ENCODE data around the gene RFC2.
"Not testable (repeated sequence)": the region's sequence is repeated elsewhere in the genome, so short reads cannot be mapped to it uniquely, and the experiment has no call there.

Gene RFC2

DNA sequence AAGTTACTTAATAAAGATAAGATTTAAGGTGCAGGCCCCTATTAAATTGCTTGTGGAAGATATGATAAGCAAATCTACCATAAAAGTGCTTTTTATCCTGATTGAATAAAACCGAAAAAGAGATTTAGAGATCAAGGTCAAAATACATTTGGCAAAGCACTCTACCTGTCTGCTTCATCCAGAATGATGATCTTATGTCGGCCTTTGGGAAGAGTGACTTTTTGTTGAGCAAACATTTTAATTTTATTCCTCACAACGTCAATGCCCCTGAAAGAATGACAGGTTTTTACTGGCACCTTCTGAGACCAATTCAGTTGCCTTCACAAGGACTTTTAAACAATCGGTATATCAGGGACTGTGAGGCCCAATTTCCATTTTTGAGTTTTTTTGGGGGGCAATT lies 7.7 kb downstream of the RFC2 start:
- no peak for DNase-seq

DNA sequence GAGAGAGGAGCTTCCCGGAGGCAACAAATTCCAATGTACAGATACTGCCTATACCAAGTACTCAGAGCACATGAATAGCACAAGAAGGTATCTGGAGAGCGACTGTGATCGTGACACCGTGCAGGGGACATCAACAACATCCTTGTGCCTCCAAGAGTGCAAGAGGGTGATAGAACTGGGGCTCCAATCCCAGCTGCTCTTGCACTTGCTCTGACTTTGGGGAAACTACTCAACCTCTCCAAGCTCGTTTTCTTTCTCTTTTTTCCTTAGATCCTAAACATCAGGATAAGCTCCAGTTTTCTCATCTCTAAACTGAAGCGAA lies 12.1 kb downstream of the RFC2 start:
- DNase-seq: no peak

DNA sequence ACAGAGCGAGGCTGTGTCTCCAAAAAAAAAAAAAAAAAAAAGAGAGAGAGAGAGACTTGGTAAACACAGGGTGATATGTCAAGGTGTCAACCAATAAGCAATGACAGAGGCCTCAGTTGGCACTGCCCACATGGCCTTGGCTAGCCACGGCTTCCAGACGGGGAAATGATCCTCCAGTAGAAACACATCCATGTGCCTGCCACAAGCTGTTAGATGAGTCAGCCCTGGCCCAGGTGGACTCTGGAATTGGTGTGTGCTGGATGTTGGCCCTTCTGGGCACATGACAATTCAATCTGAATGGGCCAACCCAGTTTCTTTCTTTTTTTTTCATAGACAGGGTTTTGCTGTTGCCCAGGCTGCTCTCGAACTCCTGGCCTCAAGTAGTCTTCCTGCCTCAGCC lies 13.7 kb downstream of the RFC2 start:
- no peak for DNase-seq

DNA sequence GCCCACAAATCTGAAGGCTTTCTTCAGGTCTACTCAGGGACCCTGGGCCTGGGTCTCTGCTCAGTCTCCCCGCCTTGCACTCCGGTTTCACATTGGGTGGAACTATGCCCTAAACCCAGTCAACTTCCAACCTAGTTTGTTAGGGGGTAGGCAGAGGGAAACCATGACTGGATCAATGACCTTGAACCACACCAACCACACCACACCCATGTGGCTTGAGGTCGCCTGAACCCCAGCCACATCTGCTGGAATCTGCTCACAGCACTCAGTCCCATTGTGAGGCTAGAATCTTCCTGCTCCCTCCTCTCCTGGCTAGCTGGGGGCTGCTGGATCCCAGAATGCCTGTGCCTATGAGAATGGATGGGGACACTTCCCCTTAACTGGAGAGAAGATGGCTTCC lies 17.9 kb downstream of the RFC2 start:
- no peak for DNase-seq

DNA sequence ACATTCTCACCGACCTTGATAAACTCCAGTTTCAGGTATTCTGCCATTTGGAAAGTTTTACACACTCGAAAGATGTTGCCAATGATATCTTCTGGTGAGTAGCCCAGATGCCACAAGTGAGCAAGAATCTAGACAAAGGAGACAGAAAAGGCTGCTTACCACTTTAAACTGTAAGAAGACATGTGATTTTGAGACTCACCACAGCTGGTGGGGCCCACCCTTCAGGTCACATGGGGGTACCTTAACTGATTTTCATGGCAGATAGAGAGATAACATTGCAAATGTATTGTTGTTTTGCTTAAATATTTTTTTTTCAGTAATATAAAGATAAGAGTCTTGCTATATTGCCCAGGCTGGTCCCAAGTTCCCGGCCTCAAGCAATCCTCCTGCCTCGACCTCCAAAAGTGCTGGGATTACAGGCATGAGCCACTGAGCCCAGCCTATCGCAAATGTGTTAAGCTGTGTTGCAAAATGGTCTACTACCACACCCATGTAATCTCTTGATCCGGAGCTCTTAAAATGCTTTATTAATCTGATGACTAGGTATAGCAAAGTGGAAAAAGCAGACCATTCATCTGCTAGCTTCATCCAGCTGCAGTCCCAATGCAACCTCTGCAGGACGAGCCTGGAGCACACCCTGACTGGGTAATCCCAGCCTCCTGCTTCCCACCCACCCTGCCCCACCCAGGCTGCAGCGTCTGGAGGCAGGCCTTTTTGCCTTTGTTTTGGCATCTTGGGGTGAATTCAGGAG lies 18.5 kb downstream of the RFC2 start:
- DNase-seq: no peak

DNA sequence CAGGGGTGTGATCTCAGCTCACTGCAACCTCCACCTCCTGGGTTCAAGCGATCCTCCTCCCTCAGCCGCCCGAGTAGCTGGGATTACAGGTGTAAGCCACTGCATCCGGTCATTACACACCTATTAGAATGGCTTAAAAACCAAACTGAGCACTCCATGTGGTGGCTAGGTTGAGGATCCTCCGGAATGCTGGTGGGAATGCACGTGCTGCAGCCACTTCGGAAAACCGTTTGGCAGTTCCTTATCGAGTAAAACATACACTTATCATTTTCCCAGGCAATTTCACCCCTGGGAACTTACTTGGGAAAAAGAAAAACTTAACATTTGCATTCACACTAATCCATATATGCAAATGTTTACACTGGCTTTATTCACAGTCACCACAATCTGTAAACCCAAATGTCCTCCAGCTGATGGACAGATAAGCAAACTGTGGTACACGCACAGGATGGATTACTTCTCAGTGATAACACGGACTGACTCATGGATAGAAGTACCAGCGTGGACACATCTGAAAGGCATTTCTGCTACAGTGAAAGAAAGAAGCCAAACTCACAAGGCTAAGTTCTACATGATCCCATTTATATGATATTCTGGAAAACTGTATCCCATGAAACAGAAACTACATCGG lies 20.4 kb downstream of the RFC2 start:
- DNase-seq: no peak

DNA sequence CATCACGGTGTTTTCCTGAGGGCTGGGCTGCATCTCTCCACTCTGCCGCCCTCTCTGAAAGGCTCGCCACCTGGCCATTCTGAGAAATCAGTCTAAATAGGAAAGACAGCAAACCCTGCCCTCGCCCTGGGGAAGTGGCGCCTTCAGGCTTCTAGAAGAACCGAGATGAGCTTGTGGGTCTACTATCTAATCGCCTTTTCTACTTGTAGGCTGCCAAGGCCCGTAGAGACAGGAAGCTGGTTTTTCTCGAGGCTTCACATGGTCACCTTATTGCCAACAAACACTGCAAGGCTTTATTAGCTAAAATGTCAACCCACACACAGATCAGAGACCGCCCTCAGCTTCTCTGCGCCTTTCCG lies 23.0 kb downstream of the RFC2 start:
- no peak for DNase-seq

DNA sequence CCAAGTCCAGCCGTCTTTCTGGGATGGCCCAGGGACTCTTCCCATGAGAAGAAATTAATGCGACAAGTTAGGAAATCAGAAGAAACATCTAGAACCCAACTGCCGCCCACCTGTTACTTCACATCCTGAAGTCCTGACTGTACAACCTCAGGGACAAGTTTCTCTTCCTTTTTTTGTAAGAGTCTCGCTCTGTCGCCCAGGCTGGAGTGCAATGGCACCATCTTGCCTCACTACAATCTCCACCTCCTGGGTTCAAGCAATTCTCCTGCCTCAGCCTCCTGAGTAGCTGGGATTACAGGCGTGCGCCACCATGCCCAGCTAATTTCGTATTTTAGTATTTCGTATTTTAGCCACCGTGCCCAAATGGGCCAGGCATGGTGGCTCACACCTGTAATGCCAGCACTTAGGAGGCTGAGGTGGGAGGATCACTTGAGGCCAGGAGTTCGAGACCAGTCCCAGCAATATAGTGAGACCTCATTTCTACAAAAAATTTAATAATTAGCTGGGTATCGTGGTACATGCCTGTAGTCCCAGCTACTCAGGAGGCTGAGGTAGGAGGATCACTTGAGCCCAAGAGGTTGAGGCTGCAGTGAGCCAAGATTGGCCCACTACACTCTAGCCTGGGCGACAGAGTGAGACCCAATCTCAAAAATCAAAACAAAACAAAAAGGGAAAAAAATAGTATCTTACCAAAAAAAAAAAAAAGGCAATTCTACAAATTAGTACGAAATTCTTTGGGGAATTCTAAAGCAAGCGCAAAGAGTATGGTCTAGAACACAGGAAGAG lies 23.6 kb downstream of the RFC2 start:
- no peak for DNase-seq

DNA sequence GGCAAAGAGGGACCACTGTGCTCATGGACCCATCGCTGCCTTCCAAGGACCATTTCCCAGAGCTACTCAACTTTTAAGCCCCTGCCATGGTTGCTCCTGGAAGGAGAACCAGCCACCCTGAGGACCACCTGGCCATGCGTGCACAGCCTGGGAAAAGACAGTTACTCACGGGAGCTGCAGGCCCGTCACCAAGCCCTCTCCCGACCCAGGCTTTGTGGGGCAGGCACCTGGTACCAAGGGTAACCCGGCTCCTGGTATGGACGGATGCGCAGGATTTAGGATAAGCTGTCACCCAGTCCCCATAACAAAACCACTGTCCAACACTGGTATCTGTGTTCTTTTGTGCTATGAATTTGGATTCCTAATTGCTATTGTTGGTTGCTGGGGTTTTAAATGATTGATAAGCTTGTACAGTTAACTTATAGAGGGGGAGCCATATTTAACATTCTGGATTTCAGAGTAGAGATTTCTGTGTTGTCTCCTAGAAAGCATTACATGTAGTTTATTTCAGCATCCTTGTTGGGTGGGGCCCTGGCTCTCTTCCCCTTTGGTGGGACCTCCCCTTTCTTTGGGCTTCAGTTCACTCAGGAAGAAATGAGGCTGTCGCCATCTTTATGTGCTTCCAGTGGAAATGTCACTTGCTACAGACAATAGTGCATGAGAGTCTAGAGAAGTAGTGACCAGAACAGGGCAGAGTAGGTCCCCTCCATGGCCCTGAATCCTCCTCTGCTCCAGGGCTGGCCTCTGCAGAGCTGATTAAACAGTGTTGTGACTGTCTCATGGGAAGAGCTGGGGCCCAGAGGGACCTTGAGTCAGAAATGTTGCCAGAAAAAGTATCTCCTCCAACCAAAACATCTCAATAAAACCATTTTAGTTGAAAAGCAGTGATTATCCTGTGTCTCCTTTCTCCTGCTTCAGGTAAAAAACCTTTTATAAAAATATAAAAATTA lies 25.0 kb downstream of the RFC2 start:
- DNase-seq: no peak

DNA sequence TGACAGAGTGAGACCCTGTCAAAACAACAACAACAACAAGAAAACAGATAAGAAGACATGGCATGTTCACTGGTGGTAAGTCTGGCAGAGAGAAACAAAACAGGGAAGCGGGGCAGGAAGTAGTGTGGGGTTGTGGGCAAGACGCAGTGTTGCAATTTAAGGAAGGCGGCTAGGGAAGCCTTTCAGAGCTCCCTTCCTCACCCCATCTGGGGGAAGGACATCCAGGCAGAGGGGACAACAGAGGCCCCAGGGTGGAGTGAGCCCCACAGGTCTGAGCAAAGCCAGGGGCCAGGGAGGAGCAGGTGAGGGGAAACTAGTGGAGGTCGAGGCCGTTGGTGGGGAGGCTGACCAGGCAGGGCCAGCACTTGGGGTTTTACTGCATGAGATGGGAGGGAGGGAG lies 27.6 kb downstream of the RFC2 start:
- no peak for DNase-seq

DNA sequence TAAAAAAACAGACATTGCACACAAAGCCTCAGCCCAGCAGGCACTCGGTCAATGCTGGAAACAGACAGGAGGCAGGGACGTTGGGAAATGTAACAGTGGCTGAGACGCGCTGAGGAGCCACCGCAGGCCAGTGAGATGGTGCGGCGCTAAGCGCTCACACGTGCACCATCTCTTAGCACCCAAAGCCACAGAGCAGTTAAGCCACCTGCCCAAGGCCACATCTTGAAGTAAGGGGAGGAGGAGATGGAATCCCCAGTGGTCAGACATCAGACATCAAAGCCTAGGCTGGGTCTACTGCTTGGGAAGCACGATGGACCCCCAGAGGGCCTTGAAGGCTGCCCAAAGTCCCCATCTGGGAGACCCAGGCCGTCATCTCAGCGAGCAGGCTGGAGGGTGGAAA lies 28.8 kb downstream of the RFC2 start:
- DNase-seq: no peak

DNA sequence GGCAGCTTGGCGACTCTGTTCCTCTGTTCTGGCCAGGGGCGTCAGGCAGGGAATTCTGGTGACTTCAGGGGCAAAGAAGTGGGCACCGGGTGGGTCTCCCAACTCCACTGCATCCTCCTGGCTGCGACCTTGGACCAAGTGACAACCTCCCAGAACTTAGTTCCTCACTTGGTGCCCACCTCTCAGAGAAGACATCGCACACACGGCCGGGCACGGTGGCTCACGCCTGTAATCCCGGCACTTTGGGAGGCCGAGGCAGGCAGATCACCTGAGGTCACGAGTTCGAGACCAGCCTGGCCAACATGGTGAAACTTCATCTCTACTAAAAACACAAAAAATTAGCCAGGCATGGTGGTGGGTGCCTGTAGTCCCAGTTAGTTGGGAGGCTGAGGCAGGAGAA lies 29.3 kb downstream of the RFC2 start:
- not testable (repeated sequence) for DNase-seq

DNA sequence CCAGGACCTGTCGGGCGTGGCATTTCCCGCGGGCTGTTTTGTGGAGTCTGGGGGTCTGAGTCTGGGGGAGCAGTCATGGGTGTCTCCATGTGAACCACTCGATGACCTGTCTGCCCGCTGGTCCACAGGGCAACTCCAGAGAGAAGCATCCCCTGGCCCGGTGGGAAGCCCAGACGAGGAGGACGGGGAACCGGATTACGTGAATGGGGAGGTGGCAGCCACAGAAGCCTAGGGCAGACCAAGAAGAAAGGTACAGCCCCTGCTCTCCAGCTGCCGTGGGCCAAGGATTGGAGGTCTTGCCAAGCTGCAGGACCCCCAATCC lies 29.7 kb downstream of the RFC2 start:
- no peak for DNase-seq

DNA sequence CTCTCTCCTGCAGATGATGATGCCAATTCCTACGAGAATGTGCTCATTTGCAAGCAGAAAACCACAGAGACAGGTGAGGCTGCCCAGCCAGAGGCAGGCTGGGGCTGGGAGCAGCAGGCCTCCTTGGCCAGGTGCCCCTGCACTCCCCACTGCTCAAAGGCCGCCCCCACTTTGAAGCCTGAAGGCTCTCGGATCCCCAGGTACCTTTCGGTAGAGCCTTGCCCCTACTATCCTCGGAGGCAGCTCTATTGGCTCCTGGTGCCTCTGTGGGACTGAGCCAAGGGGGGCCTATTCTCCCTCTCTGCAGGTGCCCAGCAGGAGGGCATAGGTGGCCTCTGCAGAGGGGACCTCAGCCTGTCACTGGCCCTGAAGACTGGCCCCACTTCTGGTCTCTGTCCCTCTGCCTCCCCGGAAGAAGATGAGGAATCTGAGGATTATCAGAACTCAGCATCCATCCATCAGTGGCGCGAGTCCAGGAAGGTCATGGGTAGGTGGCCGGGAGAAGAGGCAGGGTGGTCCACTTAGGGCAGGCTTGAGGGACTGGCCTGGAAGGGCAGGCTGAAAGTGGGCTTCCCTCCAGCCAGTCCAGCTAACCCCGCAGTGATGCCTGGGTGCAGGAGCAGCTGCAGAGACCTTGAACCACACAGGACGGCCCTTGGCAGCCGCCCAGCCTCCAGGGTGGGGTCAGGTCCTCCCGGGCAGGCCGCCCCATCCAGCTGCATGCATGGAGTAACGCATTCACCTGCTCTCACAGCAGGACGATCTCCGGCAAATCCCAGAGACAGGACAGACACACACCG lies 30.3 kb downstream of the RFC2 start:
- DNase-seq: no peak

DNA sequence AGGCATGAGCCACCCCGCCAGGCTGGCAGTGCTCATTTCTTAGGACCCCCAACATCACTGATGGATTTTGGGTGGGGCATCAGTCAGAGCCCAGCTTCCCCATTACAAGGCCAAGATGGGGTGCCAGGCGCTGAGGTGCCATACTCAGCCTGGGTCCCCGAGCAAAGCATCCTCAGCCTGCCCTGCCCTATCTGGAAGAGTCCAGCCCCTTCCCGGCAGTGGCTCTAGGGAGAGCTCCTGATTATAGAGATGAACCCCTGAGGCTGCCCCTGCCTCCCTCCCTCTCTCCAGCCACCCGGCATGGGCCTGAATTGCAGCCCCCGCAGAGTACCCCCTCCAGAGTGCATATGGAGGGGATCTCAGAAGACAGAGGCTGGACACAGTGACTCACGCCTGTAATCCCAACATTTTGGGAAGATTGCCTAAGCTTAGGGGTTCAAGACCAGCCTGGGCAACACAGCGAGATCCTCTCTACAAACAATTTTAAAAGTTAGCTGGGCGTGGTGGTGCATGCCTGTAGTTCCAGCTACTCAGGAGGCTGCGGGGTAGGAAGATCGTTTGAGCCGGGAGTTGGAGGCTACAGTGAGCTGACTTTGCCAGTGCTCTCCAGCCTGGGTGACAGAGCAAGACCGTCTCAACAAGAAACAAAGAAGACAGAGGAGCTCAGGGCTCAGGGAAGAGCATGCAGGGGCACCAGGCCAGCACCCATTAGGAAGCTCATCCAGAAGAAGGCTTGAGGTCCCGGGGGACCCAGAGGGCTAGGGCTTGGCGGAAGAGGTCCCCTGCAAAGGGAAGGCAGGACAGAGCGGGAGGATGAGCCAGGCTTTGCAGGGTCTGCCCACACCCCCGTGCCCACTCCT lies 31.1 kb downstream of the RFC2 start:
- DNase-seq: no peak

DNA sequence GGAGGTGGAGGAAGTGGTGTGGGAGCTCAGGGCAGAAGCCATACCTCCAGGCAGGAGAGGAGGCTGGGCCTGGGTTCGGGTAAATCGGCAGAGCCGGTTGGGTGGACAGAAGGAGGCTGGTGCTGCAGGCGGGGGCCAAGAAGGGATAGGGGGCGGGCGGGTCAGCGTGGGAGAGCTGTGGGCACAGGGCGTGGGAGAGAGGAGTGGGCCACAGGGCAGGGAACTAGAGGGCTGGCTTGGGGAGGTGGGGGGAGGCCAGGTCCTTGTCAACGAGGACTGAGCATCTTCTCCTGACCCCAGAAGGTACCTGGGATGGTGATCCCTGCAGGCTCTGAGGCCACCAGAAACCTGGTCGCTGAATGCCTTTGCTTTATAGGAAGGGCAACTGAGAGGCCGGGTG lies 32.5 kb downstream of the RFC2 start:
- DNase-seq: no peak

DNA sequence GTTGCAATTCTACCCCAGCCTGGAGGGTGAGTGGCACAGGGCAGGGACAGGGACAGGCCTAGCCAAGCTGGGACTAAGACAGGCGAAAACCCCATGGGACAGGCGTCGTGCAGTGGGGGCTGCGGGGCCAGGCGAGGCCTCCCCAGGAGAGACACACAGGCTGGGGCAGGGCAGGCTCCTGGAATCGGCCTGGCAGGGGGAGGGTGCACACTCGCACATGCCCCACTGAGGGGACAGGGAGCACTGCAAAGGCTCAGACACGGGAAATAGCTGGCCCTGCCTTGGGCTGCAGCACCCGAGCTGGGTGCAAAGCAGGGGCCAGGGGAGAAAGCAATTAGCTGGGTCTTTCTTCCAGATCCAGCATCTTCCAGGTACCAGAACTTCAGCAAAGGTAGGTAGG lies 34.0 kb downstream of the RFC2 start:
- DNase-seq: no peak

DNA sequence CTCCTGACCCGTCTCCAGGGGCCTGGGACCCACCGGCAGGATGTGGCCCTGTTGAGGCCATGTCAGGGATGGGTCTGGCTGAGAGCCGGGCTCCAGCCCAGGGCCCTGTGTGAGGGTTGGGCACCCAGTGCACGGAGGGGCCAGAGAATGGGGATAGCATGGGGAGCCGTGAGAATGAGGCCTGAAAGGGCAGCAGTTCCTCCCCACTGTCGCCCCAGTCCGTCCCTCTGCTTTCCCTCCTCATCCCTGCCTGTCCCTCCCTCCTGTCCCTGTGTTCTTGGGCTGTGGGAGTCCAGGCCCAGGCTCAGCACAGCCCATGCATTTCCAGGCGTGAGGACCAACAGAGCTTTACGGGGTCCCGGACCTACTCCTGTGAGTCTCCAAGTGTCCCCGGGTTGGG lies 34.8 kb downstream of the RFC2 start:
- no peak for DNase-seq

DNA sequence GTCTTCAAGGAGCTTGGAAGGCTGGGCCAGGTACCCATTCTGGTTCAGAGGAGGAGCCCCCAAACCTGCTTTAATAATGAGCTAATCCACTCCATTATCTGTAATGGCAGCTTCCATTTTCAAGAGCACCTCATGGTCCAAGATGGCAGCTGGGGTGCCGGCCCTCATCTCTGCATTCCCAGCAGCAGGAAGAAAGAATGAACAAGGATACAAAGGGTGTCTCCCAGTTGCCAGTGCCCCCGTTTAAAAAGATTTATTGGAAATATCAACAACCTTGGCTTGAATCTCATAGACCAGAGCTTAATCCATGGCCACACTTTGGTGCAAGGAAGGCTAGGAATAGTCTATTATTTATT lies 35.9 kb downstream of the RFC2 start:
- no peak for DNase-seq

DNA sequence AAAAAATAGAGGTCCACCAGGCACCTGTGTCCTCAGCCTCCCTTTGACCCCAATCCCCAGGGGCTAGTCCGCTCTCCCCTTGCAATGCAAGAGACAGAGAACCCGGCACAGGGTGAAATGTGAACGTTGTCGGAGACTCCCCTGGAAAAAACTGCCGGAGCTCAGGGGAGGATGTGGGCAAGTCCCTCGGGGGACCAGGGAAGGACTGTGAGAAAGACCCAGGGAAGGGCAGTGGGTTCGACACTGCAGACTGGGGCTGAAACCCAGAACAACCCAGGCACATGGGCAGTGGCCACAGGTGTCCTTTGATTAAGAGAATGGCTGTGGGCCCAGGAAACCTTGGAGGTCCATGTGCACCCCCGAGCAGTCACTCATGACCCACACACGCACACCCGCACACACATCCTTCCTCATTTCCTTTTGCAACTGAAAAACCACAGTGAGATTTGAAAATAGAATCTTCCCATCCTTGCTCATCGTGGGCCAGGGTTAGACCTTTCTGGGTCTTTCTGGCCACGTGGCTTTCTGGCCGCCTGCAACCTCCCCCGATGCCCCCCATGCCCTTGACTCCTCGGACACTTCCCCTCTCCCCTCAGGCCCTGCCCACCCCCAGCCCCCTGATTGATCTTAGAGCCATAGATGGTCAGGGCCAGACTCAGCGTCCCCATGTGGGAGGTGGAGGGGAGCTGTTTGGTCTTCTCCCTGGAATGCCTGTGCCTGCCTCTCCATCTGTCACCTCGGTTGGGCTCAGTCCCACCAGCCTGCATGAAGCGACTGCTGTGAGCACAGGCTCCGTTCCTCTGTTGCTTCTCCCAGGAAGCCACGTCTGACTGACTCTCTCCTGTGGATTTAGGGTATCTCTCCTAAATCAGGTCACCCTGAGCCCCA lies 36.5 kb downstream of the RFC2 start:
- DNase-seq: no peak

DNA sequence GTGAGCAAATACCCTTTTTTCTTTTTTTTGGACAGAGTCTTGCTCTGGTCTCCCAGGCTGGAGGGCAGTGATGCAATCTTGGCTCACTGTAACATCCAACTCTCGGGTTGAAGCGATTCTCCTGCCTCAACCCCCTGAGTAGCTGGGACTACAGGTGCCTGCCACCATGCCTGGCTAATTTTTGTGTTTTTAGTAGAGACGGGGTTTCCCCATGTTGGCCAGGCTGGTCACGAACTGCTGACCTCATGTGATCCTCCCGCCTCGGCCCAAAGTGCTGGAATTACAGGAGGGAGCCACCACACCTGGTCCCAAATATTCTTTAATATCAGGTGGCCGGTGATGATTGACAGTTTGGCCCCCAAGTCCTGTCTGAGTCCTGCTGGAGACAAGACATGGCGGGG lies 37.8 kb downstream of the RFC2 start:
- DNase-seq: no peak
